ENCODE measurements around the gene NHEJ1.

Gene NHEJ1

DNA sequence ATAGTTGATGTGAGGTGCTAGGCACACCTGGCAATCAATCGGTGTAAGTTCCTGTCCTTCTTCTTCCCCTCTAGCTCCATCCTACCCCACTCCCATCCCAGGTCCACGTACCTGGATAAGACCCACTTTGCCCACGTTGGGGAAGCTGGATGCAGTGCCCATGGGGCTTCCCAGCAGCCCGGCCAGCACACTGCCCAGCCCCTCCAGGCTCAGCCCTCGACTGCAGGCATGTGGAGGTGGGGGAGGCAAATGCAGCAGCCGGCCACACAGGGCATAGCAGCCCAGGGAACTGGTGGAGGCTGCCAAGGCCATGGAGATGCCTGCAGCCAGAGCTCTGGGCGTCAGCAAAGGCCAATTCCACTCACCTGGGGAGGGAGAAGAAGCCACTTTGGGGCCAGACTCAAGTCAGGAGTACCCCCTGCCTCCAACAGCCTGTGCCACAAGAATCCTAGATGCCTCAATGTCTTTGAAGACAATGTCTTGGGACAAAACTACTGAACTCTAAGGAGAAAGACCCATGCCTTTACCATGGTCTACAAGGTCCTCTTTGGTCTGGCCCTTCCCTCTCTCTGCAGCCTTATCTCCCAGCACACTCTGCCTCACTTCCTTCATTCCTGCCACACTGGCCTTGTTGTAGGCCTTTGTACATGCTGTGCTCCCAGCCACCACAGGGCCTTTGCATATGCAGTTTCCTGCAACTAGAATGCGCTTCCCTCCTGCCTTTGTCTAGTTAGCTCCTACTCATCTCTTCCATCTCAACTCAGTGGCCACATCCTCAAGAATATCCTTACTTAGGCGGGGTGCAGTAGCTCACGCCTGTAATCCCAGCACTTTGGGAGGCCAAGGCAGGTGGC, 4.7 kb upstream of the NHEJ1 start:
- no peak for DNase-seq

DNA sequence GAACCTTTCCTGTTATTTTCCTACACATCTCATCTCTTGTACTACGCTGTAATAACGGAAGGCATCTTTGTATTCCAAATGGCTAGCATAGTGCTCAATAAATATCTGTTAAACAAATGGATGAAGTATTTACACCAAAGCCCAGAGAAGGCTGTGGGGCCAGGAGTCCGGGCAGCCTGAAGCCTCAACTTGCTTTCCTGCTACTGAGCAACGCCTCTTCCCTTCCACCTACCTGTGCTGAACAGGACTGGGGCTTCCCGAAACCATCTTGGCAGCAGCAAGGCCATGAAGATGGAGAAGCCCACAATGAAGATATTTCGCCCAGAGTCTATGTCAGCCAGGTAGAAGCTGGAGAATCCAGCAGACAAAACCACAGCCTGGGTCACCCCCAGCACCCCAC, 2.5 kb upstream of the NHEJ1 start:
- no peak for DNase-seq

GRCh38 chr2:219161097-219161496, 482 bp upstream of the NHEJ1 start:
- DNase-seq, result no peak

- DNase-seq, result no peak
Measured at GRCh38 chr2:219159771-219160185, 837 bp downstream of the NHEJ1 start.

- no peak for DNase-seq
Measured at GRCh38 chr2:219158586-219158985, 2.0 kb downstream of the NHEJ1 start.

DNA sequence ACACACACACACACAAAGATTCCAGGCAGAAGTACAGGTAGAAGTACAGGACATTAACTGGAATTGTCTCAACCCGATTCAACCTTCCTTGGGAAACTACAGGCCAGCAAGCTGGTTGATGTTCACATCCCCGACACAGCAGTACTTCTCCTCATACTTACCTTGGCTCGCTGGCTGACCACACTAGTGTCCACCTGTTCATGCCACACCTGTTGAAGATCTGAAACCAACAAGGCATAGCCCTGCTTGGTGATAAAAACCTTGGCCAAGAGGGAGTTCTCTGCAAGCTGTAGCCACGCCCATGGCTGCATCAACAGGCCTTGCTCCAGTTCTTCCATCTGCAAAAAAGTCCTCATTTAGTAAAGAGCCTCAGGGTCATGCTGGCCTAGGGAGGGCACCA, 2.6 kb downstream of the NHEJ1 start:
- no peak for DNase-seq

- no peak for DNase-seq
Measured at GRCh38 chr2:219157396-219157795, 3.2 kb downstream of the NHEJ1 start.

GRCh38 chr2:219155054-219155644, 5.5 kb downstream of the NHEJ1 start:
- peak; percentile 37 for DNase-seq

GRCh38 chr2:219149667-219150066, 10.9 kb downstream of the NHEJ1 start:
- no peak for DNase-seq

GRCh38 chr2:219142329-219142728, 18.3 kb downstream of the NHEJ1 start:
- DNase-seq, result no peak

- no peak for DNase-seq
Measured at GRCh38 chr2:219140722-219141121, 19.9 kb downstream of the NHEJ1 start.

DNA sequence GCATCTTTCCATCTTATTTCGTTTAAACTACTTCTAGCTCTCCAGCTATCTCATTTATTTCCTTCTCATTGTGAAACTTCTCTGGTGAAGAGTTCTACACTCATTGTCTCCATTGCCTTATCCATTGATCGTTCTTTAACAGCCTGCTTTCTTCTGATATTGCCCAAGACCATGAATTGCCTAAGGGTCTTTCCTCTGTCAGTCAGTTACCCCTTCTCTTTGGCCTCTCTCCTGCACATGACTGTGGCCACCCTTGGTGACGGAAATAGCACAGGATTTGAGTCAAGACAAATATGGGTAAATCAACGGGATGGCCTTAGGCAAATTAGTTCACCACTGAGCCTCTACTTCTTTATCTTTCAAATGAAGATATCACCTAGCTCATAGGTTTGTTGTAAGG, 26.6 kb downstream of the NHEJ1 start:
- DNase-seq, result no peak

DNA sequence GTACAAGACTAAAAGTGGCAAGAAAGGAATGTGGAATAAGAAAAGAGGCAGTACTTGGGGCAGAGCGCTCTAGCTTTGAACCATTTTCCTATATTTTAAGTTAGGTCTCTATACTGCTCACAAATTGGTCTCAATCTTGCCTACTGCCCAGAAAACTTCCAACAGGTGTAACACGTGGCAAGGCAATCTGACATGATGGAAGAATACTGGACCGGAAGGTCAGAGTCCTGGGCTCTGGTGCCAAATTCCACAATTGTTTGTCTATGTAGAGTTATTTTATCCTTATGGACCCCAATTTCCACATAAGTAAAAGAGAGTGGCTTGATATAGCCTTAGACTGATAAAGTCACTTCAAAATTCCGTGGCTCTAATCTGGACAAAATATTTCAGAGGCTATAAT, 28.9 kb downstream of the NHEJ1 start:
- DNase-seq, result no peak

- no peak for DNase-seq
Measured at GRCh38 chr2:219131327-219131726, 29.3 kb downstream of the NHEJ1 start.

DNA sequence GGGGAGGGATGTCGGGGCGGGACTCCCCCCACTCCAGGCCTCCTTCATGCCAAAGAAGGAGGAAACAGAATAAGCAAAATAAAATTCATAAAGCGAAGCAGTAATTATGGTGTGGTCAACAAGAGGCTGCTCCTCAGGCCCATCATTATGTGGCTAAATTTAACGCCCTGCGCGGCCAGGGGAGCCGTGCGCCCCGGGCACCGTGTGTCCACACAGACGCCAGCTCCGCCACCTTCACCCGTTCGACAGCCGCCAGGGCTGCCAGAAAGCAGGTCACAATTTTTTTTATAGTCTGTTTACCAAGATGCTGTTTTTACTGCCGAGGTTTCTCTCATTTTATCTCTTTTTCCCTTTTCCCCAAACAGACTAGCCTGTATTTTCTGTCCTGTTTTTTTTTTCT, 31.0 kb downstream of the NHEJ1 start:
- DNase-seq, result no peak

GRCh38 chr2:219128396-219128795, 32.2 kb downstream of the NHEJ1 start:
- DNase-seq, result no peak

DNA sequence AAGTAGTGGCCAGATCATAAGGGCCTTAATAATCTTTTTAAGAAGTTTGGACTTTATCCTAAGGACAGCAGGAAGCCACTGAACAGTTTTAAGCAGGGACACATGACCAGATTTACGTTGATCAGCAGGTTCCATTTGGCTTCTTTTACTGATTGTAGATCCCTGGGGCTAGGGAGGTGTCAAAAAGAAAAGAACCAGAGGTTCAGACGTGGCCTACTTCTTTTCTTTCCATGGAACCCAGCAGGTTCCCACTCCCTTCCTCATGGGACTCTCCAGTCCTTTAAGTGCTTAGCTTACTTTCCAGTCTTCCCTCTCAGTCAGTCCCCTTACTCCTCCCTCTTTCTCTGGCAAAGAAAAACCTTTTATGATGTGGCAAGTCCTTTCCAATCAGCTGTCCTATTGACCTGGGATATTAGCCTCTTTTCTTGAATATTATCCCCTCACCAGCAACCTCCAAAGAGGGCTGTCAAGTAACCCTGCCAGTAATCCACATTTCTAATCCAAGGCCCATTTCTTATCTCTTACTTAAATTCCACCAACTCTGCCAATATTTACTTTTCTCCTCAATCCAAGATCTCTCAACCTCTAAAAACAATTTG, 33.5 kb downstream of the NHEJ1 start:
- no peak for DNase-seq

- DNase-seq, result no peak
Measured at GRCh38 chr2:219126555-219126954, 34.1 kb downstream of the NHEJ1 start.

DNA sequence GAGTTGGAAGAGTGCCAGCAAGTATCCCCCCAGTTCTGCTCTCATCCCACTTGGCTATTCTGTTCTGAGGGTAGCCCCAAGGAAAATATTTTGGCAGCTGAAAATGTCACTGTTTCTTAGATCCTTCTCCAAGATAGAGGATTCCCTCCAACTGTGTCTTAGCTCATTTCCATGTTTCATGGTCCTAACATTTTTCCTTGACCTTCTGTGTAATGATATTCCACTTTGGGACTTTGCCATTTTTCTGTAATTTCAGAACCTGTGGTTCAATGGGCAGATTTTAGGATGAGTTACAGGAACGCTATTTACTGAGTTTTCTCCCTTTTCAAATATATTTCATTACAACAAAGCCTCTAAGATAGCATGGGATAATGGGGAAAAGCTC, 34.7 kb downstream of the NHEJ1 start:
- no peak for DNase-seq

DNA sequence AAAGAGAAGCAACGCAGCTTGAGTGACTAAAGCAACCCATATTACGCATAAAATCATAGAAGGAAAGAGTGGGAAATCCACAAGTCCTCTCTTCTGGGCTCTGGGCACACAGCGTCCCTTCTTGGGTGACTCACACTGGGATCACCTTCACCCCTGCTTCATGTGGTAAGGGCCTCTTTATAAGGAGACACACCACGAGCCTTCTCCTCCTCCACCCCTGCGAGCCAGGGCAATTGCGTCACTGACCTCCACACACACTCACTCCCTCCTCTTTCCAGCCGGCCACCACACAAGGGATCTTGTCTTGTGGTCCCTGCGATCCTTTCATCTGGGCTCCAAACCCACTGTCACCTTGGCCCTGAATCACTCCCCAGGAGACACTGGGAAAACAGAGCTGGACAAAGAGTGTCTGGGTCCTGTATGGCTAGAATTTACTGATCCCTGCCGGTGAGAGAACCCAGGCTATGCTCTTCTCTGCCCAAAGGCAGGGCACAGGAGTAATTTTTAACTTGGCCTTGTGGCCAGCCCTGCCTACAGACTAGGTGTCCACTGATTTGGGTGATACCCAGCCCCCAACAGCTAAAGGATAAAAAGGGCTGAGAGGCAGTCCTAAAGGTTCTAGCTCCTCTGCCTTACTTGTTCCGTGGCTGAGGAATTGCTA, 35.3 kb downstream of the NHEJ1 start:
- DNase-seq, result no peak

DNA sequence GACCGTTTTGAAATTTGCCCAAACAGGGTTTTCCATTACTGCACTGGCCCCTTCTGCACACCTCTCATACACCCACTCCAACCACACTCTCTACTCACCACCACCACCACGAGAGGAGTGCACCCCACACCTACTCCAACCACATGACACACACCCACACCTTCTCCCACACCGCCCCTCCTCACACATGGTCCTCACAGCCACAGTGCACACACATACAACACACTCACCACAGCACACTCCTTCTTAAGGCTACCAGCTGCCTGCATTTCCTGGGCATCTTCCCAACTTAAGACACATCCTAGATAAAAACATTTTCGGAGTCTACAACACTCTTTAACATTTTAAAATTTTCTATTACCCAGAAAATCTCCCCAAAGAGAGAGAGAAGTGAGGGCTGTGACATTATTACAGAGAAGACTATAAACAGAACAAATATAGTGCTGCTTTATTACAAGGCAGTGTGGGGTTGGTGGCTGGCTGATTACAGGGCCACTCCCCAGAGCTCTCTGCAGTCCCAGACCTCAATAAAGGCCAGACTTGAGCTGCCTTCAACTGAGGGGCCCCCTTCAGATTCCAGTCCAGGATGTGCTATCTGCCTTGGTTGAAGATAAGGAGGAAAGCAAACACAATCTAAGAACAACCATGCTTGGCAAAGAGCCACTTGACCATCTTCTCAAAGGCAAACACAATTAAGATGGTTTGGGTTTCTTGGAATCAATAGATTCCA, 36.1 kb downstream of the NHEJ1 start:
- peak; percentile 5 for DNase-seq

DNA sequence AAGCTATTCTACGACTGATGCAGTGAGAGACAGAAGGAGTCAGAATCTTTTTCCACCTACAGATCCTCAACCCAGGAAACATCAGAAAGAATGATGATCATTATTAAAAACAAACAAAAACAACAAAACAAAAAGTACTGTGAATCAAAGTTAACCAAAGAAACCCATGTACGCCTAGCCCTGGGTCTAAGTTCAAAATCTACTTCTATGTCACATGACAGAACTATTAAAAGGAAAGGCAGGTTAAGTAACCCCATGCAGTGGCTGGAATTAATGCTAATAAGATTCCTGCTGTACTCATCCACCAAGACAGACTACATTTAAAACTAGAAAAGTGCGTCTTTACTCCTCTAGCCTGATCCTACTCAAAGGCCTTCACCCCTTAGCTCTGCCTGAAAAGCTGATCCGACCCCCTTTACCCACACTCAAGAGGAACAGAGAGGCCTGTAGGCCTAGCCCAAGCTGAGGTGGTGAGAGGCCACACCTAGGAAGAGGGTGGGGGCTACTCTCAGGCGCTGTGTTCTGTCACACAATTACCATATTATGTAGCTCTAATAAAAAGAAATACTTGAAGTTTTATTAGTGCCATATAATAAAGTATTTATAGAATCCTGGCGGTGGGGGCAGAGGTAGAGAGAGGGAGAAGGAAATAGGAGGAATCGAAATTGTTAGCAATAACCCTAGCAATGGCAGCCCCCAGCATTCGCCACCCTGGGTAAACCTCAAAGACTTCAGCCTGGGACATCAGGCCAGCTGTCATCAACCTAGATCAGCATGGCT, 37.1 kb downstream of the NHEJ1 start:
- no peak for DNase-seq

Data from CD4-positive, alpha-beta T cell treated with Interleukin-6 for 4 hours (primary cell).